Suprapubic skin (tissue), 4 donors: ENCODE data around the gene CYFIP2. TPM values are rescaled to one million over a fixed set of nuclear protein-coding genes. Genes with fewer than 3 reads are reported as not detected.

Experiments used
- DNase-seq, 2 donors: peaks; one replicate each; pipeline ENCODE4 v3.0.0-alpha.2; 2019; ENCODE audit warnings: low spot score in 2 of 2
- H3K27ac ChIP-seq: fragments of 200-600 bp; sonication (generic); one replicate; pipeline ENCODE4 v1.5.1; 2019
- H3K27me3 ChIP-seq: fragments of 200-600 bp; sonication (generic); one replicate; pipeline ENCODE4 v1.5.1; 2019
- H3K36me3 ChIP-seq: fragments of 200-600 bp; sonication (generic); one replicate; pipeline ENCODE4 v1.5.1; 2019
- H3K4me1 ChIP-seq: fragments of 200-600 bp; sonication (generic); one replicate; pipeline ENCODE4 v1.5.1; 2019
- H3K4me3 ChIP-seq: fragments of 200-600 bp; sonication (generic); one replicate; pipeline ENCODE4 v1.5.1; 2019; ENCODE audit warnings: mild to moderate bottlenecking
- H3K9me3 ChIP-seq: fragments of 200-600 bp; sonication (generic); one replicate; pipeline ENCODE4 v1.5.1; 2019
- EP300 ChIP-seq: sonication (generic); formaldehyde crosslinking; IDR thresholded peaks from one replicate; pipeline ENCODE4 v1.6.1; 2017; ENCODE audit warnings: antibody characterized with exemption
- POLR2A ChIP-seq, 2 donors: fragments of 450-650 bp; IDR thresholded peaks; one replicate each; pipeline ENCODE4 v1.6.1; 2017; ENCODE audit warnings: antibody characterized with exemption in 2 of 2, mild to moderate bottlenecking in 2 of 2, moderate library complexity in 2 of 2
- POLR2AphosphoS5 ChIP-seq, 3 donors: sonication (generic); formaldehyde crosslinking; IDR thresholded peaks; one replicate each; pipeline ENCODE4 v1.6.1; 2017; ENCODE audit warnings: antibody characterized with exemption in 3 of 3
- WGBS: methylation state at CpG from one replicate; pipeline ENCODE4 v1.1.5; 2018; 5-methylcytosine and 5-hydroxymethylcytosine counted together
- total RNA-seq, 4 donors: library from RNA; depleted of rRNA; stranded (reverse); fragments of >200 nt; gene quantifications; one replicate each; pipeline ENCODE4 v1.1.0, GENCODE V29; 2016
- TF ChIP-seq, protein P1 (sequence below), 2 donors: fragments of 200-600 bp in 1 of 2; fragments of 450-650 bp in 1 of 2; sonication (generic) in 1 of 2; IDR thresholded peaks; one replicate each; pipeline ENCODE4 v1.5.1; 2016 to 2019; ENCODE audit warnings: antibody characterized with exemption in 2 of 2, mild to moderate bottlenecking in 1 of 2, moderate library complexity in 1 of 2

Gene CYFIP2
- total RNA-seq, result 10 to 100 TPM; 12.7 to 17.1 (median 14.9) TPM

DNA sequence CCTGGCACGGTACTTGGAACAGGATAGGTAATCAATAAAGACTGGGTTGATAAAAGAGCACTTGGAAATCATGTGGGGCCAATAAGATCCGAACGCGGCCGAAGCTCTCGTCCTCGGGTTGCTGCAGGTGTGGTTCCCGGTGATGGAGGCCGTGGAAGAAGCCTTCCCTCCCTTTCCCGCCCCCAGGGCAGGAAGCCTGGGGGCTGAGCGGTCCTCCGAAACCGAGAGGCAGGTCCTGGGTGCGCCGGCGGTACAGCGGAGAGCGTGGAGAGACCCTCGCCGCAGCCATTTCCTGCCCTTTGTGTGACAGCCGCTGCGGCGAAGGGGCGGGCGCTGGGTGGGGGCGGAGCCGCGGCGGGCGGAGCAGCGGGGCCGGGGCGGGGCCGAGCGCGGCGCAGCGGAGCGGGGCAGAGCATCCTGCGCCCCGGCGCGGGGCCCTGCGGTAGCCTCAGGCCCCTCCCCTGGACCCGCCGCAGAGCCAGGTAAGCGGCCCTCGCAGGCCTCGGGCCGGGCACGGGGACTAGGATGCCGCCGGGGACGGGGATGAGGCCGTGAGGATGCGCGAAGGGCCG, at the start of gene CYFIP2:
Gene CYFIP2 (plus strand): TSS at position 410 of the 572 bp plus-strand sequence. CDS start 19,239 bp downstream, outside the sequence.
- Histone ChIP-seq H3K9me3 (no peaks in the 10 kb centered on the region), H3K27me3 (peaks cover 9% of the 10 kb centered on the region), H3K4me1 (peaks cover 28% of the 10 kb centered on the region), H3K4me3 (peak within 1 kb of the TSS; percentile 75), H3K36me3 (no peaks in the 10 kb centered on the region), H3K27ac (no peak within 1 kb of the TSS)
- WGBS, result 2% methylated on average over 19 of the region's 58 CpGs
- no peak for TF ChIP-seq POLR2AphosphoS5 (IDR thresholded peaks at IDR 0.05)
- TF ChIP-seq POLR2A (IDR thresholded peaks at IDR 0.05), result no peak
- TF ChIP-seq EP300, result no peak
- TF ChIP-seq, protein P1, sequence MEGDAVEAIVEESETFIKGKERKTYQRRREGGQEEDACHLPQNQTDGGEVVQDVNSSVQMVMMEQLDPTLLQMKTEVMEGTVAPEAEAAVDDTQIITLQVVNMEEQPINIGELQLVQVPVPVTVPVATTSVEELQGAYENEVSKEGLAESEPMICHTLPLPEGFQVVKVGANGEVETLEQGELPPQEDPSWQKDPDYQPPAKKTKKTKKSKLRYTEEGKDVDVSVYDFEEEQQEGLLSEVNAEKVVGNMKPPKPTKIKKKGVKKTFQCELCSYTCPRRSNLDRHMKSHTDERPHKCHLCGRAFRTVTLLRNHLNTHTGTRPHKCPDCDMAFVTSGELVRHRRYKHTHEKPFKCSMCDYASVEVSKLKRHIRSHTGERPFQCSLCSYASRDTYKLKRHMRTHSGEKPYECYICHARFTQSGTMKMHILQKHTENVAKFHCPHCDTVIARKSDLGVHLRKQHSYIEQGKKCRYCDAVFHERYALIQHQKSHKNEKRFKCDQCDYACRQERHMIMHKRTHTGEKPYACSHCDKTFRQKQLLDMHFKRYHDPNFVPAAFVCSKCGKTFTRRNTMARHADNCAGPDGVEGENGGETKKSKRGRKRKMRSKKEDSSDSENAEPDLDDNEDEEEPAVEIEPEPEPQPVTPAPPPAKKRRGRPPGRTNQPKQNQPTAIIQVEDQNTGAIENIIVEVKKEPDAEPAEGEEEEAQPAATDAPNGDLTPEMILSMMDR (IDR thresholded peaks at IDR 0.05), result no peak
- peak in 1 of 2 donors; percentile 67 for DNase-seq

DNA sequence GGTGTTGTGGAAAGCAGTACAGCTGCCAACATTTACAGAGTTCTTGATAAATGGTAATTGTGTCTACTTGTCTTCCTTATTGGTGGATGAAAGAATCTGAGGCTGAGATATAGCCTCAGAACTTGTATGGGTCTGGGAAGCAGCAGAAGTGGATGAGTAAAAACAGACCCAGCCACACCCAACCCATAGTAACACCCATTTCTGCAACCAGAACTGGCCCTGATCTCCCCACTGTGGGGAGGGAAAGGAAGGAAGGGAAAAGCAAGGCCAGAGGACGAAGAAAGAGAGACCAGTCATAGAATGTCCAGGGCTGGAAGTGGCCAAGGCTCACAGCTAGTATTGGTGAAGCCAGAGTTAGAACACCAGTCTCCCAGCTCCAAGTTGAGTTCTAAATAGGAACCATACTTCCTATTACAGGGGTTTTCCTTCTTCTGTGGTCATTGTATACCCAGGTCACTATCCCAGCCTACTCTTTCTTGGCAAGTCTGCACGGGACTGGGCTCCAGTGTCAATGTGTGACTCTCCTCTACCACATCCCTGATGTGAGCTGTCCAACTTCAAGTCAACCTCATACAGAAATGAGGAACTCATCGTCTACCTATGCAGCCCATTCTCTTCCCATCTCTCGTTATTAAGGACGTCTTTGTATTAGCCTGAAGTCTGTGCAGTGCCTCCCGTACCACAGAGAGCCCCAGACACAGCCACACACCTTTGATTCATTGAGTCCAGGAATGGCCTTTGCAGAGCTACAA, 49.4 kb upstream of the CYFIP2 start:
- WGBS, result 79% methylated on average over 6 of the region's 6 CpGs
- Histone ChIP-seq H3K36me3 (no peaks in the 10 kb centered on the region), H3K4me1 (no peaks in the 10 kb centered on the region), H3K9me3 (no peaks in the 10 kb centered on the region), H3K4me3 (no peak overlapping the region), H3K27me3 (no peaks in the 10 kb centered on the region), H3K27ac (no peak overlapping the region)
- no peak for DNase-seq
- TF ChIP-seq POLR2A (IDR thresholded peaks at IDR 0.05) (no peak), POLR2AphosphoS5 (IDR thresholded peaks at IDR 0.05) (no peak), EP300 (no peak)
- TF ChIP-seq, protein P1 (IDR thresholded peaks at IDR 0.05), result no peak

DNA sequence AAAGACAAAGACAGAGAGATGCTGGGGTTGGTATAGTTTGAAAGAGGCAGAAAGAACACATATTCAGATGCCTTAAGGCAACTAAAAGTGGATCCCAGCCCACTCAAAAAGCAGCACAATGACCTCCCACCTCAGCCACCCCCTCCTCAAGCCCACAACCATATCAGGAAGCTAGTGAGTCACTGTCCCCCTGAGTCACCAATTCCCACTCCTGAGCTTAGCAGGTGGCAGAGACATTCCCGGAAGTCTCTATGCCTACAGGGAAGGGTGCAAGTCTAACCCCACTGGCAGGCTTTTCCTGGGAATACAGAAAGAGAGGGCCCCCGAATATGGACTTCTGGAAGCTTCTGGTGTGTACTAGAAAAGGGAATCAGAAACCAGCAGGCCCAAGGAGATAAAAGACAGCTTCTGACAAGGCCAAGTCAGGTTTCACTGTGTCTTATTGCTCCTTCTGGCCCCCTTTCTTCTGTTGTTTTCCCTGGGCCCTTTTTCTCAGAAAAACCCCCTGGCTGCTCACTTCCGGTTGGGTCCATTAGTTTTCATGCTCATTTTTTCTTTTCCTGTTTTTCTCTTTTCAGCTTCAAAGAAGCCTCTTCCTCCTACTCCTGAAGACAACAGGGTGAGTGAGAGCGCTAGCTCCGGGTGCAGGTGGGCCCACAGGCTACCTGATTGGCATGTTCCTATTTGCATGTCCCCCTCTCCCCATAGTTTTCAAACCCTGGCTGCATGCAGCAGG, 48.5 kb upstream of the CYFIP2 start:
- 47% methylated on average over 5 of the region's 5 CpGs for WGBS
- Histone ChIP-seq H3K4me1 (no peaks in the 10 kb centered on the region), H3K27ac (no peak overlapping the region), H3K9me3 (no peaks in the 10 kb centered on the region), H3K36me3 (no peaks in the 10 kb centered on the region), H3K27me3 (no peaks in the 10 kb centered on the region), H3K4me3 (no peak overlapping the region)
- DNase-seq, result no peak
- TF ChIP-seq, protein P1 (IDR thresholded peaks at IDR 0.05), result no peak
- no peak for TF ChIP-seq EP300
- TF ChIP-seq POLR2A (IDR thresholded peaks at IDR 0.05), result no peak

DNA sequence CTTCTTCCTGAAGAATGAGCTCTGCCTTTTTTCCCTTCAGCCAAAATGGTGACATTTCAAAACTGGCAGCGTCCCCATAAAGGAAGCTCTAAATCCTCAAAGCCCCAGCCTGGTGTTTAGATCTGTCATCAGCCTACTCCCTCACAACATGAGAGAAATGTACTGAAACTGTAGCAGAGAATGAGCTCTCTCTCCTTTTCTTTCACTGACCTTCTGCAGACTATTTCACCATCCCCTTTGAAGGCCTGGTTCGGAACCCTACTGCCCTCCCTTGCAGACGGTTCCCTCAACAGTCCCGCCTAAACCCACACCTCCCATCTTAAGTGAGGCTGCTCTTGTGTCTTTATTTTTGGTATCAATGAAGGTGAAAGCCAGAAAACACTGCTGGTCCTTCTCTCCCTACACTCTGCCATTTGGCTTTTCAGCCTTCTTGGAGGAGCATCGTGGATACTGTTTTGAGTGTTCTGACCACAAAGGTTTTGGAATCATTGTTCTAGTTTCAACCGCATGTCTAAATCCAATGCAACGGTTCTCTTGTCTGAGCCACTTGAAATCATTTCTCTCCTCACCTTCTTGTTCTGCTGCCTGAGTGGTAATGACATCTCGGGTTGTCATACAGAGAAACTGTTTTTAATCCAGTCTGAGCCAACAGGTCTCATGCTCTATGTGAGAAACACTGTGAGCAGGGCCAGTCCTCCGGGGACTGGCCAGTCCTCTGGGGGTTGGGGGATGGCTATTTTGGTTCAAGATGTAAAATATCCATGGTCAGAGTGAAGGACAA, 46.2 kb upstream of the CYFIP2 start:
- no peak overlapping the region for H3K4me3 ChIP-seq
- no peak overlapping the region for H3K27ac ChIP-seq
- no peaks in the 10 kb centered on the region for H3K36me3 ChIP-seq
- no peak for TF ChIP-seq POLR2AphosphoS5 (IDR thresholded peaks at IDR 0.05)
- TF ChIP-seq POLR2A (IDR thresholded peaks at IDR 0.05), result no peak
- TF ChIP-seq EP300, result no peak
- TF ChIP-seq, protein P1 (IDR thresholded peaks at IDR 0.05), result no peak
- H3K4me1 ChIP-seq, result no peaks in the 10 kb centered on the region
- DNase-seq, result no peak
- no peaks in the 10 kb centered on the region for H3K27me3 ChIP-seq
- no peaks in the 10 kb centered on the region for H3K9me3 ChIP-seq
- 60% methylated on average over 9 of the region's 9 CpGs for WGBS
